Esophagus squamous epithelium (tissue), 5 donors: ENCODE measurements around the gene CCDC170. TPM values are rescaled to one million over a fixed set of nuclear protein-coding genes. Genes with fewer than 3 reads are reported as not detected.

Source experiments
- DNase-seq: peaks from one replicate; lab custom pipeline; 2025; lab: John Stamatoyannopoulos, UW
- H3K27ac ChIP-seq, 4 donors: fragments of 200-600 bp; sonication (generic); one replicate each; pipeline ENCODE4 v1.5.1; 2016 to 2019; ENCODE audit warnings: mild to moderate bottlenecking in 1 of 4
- H3K27me3 ChIP-seq, 4 donors: fragments of 200-600 bp; sonication (generic); 1 replicate in 3 of 4; 2 replicates in 1 of 4; pipeline versions ENCODE4 v1.5.1 to v1.6.0; 2017 to 2021; ENCODE audit warnings: antibody characterized with exemption in 1 of 4
- H3K36me3 ChIP-seq, 3 donors: fragments of 200-600 bp; sonication (generic); one replicate each; pipeline ENCODE4 v1.5.1; 2016 to 2019
- H3K4me1 ChIP-seq, 3 donors: fragments of 200-600 bp; sonication (generic); one replicate each; pipeline ENCODE4 v1.5.1; 2017 to 2019
- H3K4me3 ChIP-seq, 4 donors: fragments of 200-600 bp; sonication (generic); 1 replicate in 3 of 4; 2 replicates in 1 of 4; pipeline ENCODE4 v1.5.1; 2016 to 2019; ENCODE audit warnings: mild to moderate bottlenecking in 2 of 4, moderate library complexity in 1 of 4
- H3K9me3 ChIP-seq, 3 donors: fragments of 200-600 bp; sonication (generic); one replicate each; pipeline ENCODE4 v1.5.1; 2016 to 2019
- CTCF ChIP-seq, 6 experiments: fragments of 450-650 bp in 4 of 6; fragments of 200-600 bp in 2 of 6; sonication (generic) in 2 of 6; IDR thresholded peaks; one replicate each; pipeline ENCODE4 v1.5.1; 2016 to 2019; ENCODE audit warnings: antibody characterized with exemption in 6 of 6, mild to moderate bottlenecking in 4 of 6, moderate library complexity in 4 of 6
- POLR2A ChIP-seq, 4 donors: fragments of 450-650 bp; IDR thresholded peaks; one replicate each; pipeline ENCODE4 v1.6.1; 2017; ENCODE audit warnings: antibody characterized with exemption in 4 of 4, mild to moderate bottlenecking in 4 of 4, moderate library complexity in 3 of 4
- WGBS, 2 donors: methylation state at CpG; one replicate each; pipeline ENCODE4 v1.1.5; 2018; 5-methylcytosine and 5-hydroxymethylcytosine counted together
- intact Hi-C: fragments of 100-400 bp; cut with DNase I; formaldehyde crosslinking; loops from one replicate; pipeline ENCODE4 v1.15.0; 2022
- total RNA-seq, 4 donors: library from RNA; depleted of rRNA; stranded (reverse); fragments of >200 nt; gene quantifications; one replicate each; pipeline ENCODE4 v1.1.0, GENCODE V29; 2016
- donor health status: DM: yes; HTN: yes; CAD: no.

CCDC170 gene
- total RNA-seq, 4 donors from 2014 or later, result 0.70 to 3.3 (median 0.95) TPM; not detected in 1

DNA sequence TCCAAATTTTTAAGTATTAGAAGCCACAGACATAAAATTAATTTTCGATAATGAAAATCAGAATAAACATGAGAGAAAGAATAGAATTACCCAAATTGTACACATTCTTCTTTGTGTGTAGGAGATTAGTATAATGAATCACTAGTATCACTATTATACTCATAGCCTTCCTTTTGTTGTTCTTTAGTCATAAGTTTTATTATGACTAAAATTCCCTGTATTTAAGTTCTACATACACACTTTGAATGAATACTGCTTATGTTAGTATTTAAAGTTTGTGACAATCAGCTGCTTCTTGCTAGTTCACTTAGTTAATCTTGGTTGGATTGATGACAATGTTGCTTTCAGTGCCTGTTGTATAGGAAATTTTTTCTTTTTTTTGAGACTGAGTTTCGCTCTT, 72.7 kb downstream of the CCDC170 start:
- Histone ChIP-seq H3K27ac (no peak overlapping the region), H3K4me3 (no peak overlapping the region), H3K4me1 (no peaks in the 10 kb centered on the region), H3K27me3 (peaks cover 0 to 4% (median 0%) of the 10 kb centered on the region in 4 donors), H3K36me3 (no peaks in the 10 kb centered on the region), H3K9me3 (peaks cover 0 to 22% (median 9%) of the 10 kb centered on the region in 3 donors)
- intact Hi-C loops, result no loop called here
- WGBS, 2 donors, result 43 to 46% methylated on average over 2 of the region's 2 CpGs
- TF ChIP-seq CTCF (IDR thresholded peaks at IDR 0.05), result no peak
- no peak for TF ChIP-seq POLR2A (IDR thresholded peaks at IDR 0.05)
- DNase-seq, result no peak

DNA sequence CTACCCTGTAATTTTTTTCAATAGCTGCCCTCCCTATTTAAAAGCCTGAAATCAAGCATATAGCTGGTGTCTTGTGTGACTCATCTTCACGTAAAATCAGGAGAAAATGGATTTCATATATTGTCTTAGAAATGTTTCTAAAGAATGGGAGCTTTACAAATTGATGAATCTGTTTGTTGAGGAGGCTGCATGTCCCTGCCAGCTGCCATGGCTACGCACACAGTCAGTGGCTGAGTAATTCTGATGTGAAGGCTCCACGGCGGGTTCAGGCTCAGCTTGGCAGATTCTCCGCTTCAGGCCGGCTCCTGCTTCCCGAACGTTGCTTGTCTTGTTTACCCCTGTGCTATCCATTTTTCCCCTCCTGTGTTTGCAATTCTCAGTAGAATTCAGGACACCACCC, 82.8 kb downstream of the CCDC170 start:
- no peak for TF ChIP-seq POLR2A (IDR thresholded peaks at IDR 0.05)
- no peak for TF ChIP-seq CTCF (IDR thresholded peaks at IDR 0.05)
- intact Hi-C loops, result no loop called here
- WGBS, 2 donors, result 47 to 84% methylated on average over 8 of the region's 8 CpGs

GRCh38 chr6:151577257-151577656, 83.4 kb downstream of the CCDC170 start:
- no peak for DNase-seq
- TF ChIP-seq POLR2A (IDR thresholded peaks at IDR 0.05), result no peak
- no peak for TF ChIP-seq CTCF (IDR thresholded peaks at IDR 0.05)

More for the DNA sequence above, 82.8 kb downstream of the CCDC170 start:
- DNase-seq, result no peak
- H3K4me3 ChIP-seq, result no peak overlapping the region
- no peak overlapping the region for H3K27ac ChIP-seq
- no peaks in the 10 kb centered on the region for H3K9me3 ChIP-seq
- H3K36me3 ChIP-seq, result no peaks in the 10 kb centered on the region
- no peaks in the 10 kb centered on the region for H3K27me3 ChIP-seq
- no peaks in the 10 kb centered on the region for H3K4me1 ChIP-seq

GRCh38 chr6:151585741-151586140, 91.9 kb downstream of the CCDC170 start:
- intact Hi-C loops, result no loop called here
- TF ChIP-seq CTCF (IDR thresholded peaks at IDR 0.05) (no peak), POLR2A (IDR thresholded peaks at IDR 0.05) (no peak)
- DNase-seq, result no peak
- Histone ChIP-seq H3K27me3 (no peaks in the 10 kb centered on the region), H3K4me3 (no peak overlapping the region), H3K36me3 (no peaks in the 10 kb centered on the region), H3K4me1 (no peaks in the 10 kb centered on the region), H3K27ac (no peak overlapping the region), H3K9me3 (no peaks in the 10 kb centered on the region)
- WGBS, 2 donors, result 85 to 90% methylated on average over 2 of the region's 2 CpGs

More at GRCh38 chr6:151577257-151577656, 83.4 kb downstream of the CCDC170 start:
- Histone ChIP-seq H3K27me3 (no peaks in the 10 kb centered on the region), H3K4me3 (no peak overlapping the region), H3K9me3 (no peaks in the 10 kb centered on the region), H3K4me1 (no peaks in the 10 kb centered on the region), H3K27ac (no peak overlapping the region), H3K36me3 (no peaks in the 10 kb centered on the region)
- intact Hi-C loops, result no loop called here
- 76% methylated on average over 4 to 5 of the region's 5 CpGs for WGBS, 2 donors

- 42 to 57% methylated on average over 6 of the region's 6 CpGs for WGBS, 2 donors
- Histone ChIP-seq H3K27me3 (no peaks in the 10 kb centered on the region), H3K4me3 (no peak overlapping the region), H3K4me1 (no peaks in the 10 kb centered on the region), H3K36me3 (no peaks in the 10 kb centered on the region), H3K9me3 (peaks cover 0 to 6% (median 5%) of the 10 kb centered on the region in 3 donors), H3K27ac (no peak overlapping the region)
- TF ChIP-seq POLR2A (IDR thresholded peaks at IDR 0.05) (no peak), CTCF (IDR thresholded peaks at IDR 0.05) (no peak)
- no peak for DNase-seq
- intact Hi-C loops, result no loop called here
These were observed 95.8 kb downstream of the CCDC170 start for GRCh38 chr6:151589667-151590066.
